Left cardiac atrium (tissue), 4 donors: Measurements from ENCODE around the gene ARHGEF16. TPM values are rescaled to one million over a fixed set of nuclear protein-coding genes. Genes with fewer than 3 reads are reported as not detected.

Source experiments
- ATAC-seq, 2 donors: fragments of 200-7000 bp; cut with Tn5 transposase; one replicate each; pipeline ENCODE4 v1.9.1; 2020; ENCODE audit warnings: mild to moderate bottlenecking in 2 of 2, moderate library complexity in 2 of 2
- DNase-seq: peaks from one replicate; pipeline ENCODE4 v3.0.0-alpha.2; 2020
- intact Hi-C, 2 donors: fragments of 100-400 bp; cut with DNase I; formaldehyde crosslinking; loops; one replicate each; pipeline versions ENCODE4 v1.14.1 to v1.15.1; 2022 to 2023
- total RNA-seq, 2 donors: library from RNA; stranded (reverse); fragmentation: NEBNext Ultra II Directional; extraction: Animal tissue kit (Norgen Biotek cat#: 25700); gene quantifications; one replicate each; pipeline ENCODE4 v1.2.1, GENCODE V29; 2021
- donor health status: DM: no; HTN: yes; CAD: no.
- donor health status: DM: no; HTN: yes; CAD: no; lungs with severe emphysema.
- donor health status: DM: yes; HTN: yes; CAD: no.
- donor health status: Dilated cardiomyopathy.

The ARHGEF16 gene
- total RNA-seq, 2 donors from 2014 or later, result 0.68 to 2.3 TPM

DNA sequence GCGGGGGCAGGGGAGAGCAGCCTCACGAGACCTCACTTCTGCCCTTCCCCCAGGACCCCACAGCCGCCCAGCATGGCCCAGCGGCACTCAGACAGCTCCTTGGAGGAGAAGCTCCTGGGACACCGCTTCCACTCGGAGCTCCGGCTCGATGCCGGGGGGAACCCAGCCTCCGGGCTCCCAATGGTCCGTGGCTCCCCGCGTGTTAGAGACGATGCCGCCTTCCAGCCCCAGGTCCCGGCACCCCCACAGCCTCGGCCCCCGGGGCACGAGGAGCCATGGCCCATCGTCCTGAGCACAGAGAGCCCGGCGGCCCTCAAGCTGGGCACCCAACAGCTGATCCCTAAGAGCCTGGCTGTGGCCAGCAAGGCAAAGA lies 8.5 kb downstream of the ARHGEF16 start:
- DNase-seq (peak; percentile 17), ATAC-seq (no peak)
- intact Hi-C loops, result no loop called here

DNA sequence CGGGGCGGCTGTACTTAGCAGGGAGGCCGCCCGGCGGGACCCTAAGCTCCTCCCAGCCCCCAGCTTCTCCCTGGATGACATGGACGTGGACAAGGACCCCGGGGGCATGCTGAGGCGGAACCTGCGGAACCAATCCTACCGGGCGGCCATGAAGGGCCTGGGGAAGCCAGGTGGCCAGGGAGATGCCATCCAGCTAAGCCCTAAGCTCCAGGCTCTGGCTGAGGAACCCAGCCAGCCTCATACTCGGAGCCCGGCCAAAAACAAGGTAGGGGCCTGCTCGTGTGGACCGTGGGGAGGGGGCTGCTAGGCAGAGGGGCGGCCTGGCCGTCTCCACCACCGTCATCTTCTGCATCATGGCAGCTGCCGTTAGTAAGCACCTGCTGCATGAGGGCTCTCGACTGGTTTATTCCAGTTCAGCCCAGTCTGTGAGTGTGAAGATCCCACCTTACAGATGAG lies 9.0 kb downstream of the ARHGEF16 start:
- peak; percentile 10 for DNase-seq
- ATAC-seq, result no peak
- intact Hi-C loops, result no loop called here

GRCh38 chr1:3463891-3464648 lies 9.6 kb downstream of the ARHGEF16 start:
- intact Hi-C loops, result no loop called here
- DNase-seq (peak; percentile 6), ATAC-seq (no peak)

GRCh38 chr1:3464649-3465025 lies 10.2 kb downstream of the ARHGEF16 start:
- ATAC-seq (no peak), DNase-seq (peak; percentile 18)
- intact Hi-C loops, result no loop called here

- intact Hi-C loops, result no loop called here
These were observed 10.8 kb downstream of the ARHGEF16 start for GRCh38 chr1:3465091-3465934.

DNA sequence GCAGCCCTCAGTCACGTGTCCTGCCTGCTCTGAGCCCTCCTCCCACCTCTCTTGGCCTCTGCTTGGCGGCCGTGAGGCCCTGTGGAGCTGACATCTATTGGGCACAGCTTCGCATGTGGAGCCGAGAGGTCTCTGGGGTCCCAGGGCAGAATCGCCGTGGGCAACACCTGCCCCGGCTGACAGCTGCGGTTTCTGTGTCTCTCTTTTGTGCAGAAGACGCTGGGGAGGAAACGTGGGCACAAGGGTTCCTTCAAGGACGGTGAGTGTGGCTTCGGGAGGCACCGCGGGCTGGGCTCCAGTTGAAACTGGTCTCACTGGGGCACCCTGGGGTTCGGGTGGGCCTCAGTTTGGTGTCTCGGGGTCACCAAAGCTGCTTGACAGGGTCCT lies 11.5 kb downstream of the ARHGEF16 start:
- peak; percentile 10 for DNase-seq
- intact Hi-C loops, result no loop called here
- ATAC-seq, result no peak

More at GRCh38 chr1:3465091-3465934, 10.8 kb downstream of the ARHGEF16 start:
- ATAC-seq (no peak), DNase-seq (peak; percentile 20)

DNA sequence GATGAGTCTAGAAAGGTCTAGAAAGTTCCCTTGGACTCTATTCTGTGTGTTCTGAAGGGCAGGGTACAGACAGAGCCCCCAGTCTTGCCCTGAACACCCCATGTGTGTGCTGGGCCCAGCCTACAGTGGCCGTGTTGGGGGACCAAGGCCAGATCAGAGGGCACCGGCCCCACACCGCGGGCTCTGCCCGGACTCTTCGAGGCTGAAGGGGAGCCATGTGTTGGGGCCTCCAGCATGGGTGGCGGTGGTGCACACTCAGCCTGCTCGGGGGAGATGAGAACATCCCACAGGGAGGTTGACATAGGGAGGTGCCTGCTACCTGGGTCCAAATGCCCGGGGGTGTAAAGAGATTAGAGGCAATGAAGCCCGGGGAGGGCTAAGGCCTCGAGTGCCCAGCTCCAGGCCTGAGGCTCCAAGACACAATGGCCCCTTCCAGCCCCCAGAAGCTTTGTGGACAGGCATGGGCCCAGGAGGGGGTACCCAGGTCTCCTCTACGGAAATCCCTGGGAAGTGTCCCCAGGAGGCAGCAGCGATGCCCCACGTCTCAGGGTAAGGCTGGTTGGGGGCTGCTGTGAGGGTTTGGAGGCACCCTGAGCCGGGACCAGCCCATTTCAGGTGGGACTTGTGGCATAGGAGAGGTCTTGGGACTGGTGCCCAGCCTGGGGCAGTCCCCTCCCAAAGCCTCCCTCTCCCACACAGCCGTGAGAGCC lies 12.1 kb downstream of the ARHGEF16 start:
- intact Hi-C loops, result no loop called here
- DNase-seq, result peak; percentile 14

GRCh38 chr1:3467096-3468036 lies 12.9 kb downstream of the ARHGEF16 start:
- no peak for ATAC-seq
- intact Hi-C loops, result no loop called here
- peak; percentile 22 for DNase-seq

More for the DNA sequence above, 12.1 kb downstream of the ARHGEF16 start:
- ATAC-seq, result no peak

DNA sequence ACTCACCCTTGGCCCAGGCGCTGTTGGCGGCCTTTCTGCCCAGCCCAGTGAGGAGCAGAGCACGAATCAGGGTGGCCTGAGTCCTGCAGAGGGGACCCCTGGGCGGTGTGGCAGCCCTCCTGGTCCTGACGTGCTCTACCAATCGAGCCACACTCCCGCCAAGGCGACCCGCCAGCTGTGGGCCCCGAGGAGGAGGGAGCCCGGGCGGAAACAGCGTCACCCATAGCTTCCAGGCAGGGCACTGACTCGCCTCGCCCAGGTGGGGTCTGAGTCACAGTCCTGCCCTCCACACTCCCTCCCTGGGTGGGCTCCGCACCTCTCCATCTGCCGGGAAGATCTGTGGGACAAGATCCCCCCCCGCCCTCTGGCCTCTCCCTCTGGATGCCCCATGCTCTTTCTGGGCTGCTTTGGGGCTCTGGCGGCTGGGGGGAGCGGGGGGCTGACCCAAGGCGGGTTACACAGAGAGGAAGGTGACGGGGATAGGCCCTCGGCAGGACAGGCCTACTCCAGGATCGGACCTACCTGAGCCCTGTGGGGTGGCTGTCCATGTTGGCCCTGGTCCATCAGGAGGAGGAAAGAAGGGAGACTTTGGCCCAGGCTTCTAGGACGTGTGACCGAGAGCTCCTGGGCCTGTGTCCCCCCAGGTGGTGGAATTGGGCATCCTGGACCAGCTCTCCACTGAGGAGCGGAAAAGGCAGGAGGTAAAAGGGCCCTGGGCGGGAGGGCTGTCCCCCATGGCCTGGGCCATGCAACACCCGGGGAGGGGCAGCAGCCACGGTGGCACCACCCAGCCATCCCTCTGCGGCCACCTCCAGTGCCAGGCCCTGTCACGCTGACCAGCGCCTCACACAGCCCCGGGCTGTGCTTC lies 14.0 kb downstream of the ARHGEF16 start:
- no peak for ATAC-seq
- intact Hi-C loops, result no loop called here
- peak; percentile 18 for DNase-seq

DNA sequence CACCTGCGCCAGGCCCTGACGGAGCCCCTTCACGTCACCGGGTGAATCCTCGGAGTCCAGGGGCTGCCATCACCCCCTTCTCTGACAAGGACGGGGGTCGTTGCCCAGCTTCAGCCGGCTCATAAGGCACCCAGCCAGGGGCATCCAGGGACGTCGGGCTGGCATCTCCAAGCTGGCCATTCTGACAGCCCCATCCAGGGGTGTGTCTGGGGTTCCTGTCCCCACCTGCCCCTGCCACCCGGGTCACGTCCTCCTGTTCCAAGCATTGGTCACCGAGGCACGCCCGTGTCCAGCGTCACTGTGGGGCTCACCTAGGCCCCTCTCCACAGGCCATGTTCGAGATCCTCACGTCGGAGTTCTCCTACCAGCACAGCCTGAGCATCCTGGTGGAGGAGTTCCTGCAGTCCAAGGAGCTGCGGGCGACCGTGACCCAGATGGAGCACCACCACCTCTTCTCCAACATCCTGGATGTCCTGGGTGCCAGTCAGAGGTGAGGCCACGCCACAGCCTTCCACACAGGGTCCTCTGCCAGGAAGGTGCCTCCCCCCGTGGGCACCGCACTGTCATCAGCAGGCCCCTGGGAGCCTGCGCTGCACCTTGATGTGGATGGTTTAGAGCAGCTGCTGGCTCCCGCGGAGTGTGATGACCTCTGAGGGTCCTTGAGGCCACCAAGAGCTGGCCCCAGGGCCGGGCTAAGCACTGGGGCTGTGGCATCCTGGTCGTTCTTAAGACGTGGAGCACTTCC lies 14.8 kb downstream of the ARHGEF16 start:
- ATAC-seq (no peak), DNase-seq (peak; percentile 20)

DNA sequence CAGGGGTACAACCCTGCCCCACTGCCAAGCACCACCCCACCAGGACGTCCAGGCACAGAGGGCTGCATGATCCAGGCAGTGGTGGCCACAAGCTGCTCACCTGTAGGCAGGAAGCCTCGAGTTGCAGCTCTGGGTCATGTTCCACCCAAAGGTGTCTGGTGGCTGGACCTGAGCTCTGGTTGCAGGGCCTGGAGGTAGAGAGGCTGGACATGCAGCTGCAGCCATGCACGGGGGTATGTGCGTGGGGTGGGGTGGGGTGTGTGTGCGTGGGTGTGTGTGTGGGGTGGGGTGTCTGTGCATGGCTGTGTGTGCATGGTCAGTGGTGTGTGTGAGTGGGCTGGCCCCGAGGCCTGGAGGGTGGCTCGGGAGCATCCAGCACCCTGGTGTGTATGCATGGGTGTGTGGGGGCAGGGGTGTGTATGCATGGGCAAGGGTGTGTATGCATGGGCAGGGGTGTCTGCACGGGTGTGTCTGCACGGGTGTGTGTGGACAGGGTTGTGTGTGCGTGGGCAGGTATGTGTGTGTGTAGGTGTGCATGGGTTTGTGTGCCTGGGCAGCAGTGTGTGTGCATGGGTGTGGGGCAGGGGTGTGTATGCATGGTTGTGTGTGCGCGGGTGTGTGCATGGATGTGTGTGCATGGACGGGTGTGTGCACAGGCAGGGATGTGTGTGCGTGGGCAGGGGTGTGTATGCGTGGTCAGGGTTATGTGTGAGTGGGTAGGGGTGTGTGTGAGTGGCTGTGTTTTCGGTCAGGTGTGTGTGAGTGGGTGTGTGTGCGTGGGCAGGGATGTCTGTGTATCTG lies 15.6 kb downstream of the ARHGEF16 start:
- intact Hi-C loops, result no loop called here
- ATAC-seq, result no peak
- DNase-seq, result peak; percentile 14

More for the DNA sequence above, 14.8 kb downstream of the ARHGEF16 start:
- intact Hi-C loops, result no loop called here

DNA sequence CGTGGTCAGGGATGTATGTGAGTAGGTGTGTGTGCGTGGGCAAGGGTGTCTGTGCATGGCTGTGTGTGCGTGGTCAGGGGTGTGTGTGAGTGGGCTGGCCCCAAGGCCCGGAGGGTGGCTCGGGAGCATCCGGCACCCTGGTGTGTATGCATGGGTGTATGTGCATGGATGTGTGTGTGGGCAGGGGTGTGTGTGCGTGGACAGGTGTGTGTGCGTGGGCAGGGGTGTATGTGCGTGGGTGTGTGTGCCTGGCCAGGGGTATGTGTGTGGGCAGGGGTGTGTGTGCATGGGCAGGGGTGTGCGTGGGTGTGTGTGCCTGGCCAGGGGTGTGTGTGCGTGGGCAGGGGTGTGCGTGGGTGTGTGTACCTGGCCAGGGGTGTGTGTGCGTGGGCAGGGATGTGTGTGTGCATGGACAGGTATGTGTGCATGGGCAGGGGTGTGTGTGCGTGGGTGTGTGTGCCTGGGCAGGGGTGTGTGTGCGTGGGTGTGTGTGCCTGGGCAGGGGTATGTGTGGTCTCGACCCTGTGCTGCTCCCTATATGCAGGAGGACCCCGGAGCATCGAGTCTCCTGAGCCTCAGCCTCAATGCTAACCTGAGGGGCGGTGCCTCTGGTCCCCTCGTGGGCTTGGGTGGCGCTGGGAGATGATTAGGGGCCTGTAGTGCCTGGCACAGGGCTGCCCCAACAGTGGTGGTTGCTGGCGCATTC lies 16.3 kb downstream of the ARHGEF16 start:
- DNase-seq, result peak; percentile 11
- intact Hi-C loops, result no loop called here
- ATAC-seq, result no peak

- DNase-seq, result peak; percentile 51
- intact Hi-C loops, result no loop called here
- peak; percentile 50 to 80 for ATAC-seq
These were observed 17.1 kb downstream of the ARHGEF16 start for GRCh38 chr1:3471356-3472087.

DNA sequence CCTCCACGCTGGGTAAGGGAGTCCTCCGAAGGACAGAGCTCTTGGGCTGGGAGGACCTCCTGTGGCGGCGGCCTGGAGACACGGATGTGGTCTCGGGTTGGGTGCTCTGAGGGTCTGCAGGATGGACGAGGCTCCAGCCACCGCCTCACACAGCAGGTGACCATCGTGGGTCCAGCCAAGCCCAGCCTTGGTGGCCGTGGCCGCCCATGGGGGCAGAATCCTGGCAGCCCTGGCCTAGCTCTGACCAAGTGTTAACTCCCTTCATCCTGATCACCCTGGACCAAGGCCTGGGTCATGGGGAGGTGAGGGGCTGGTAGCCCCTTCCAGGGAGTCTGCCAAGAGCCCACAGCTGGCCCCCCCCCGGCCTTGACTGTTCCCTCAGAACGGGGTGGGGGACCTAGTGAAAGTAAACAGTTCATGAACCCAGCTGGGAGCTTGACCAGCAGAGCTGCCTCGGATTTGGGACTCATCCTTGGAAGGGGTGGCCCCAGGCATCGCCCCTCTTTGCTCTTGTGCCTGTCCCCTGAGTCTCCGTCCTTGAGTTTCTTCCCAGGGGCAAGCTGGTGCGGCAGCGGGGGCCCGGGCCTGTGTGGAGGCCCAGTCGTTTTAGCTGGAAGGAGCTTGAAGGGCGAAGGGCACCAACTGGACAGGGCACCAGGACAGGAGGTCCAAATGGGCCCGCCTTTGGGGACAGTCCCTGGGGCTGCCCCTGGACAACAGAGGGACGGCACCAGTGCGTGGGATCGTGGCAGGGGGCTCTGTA lies 17.8 kb downstream of the ARHGEF16 start:
- DNase-seq (no peak), ATAC-seq (no peak)
- intact Hi-C loops, result no loop called here
